ENCODE results near the gene SLC2A10.

SLC2A10 gene

DNA sequence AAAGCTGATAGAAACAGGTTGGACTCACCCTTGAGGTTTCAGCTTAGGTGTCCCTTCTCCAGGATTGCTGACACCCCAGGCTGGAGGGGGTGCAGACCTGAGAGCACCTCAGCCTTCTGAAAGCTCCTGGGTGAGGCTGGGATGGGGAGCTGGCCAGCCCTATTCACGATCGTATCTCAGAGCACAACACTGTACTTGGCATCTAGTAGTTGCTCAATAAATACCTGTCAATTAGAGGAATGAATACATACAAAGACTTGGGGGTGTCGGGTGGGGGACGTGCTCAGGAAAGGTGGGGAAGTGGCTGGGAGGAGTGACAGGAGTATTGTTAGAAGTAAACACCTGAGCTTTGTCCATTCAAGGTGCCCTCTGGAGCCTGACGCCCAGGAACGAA is 61.7 kb downstream of the SLC2A10 start:
- no peak for DNase-seq

DNA sequence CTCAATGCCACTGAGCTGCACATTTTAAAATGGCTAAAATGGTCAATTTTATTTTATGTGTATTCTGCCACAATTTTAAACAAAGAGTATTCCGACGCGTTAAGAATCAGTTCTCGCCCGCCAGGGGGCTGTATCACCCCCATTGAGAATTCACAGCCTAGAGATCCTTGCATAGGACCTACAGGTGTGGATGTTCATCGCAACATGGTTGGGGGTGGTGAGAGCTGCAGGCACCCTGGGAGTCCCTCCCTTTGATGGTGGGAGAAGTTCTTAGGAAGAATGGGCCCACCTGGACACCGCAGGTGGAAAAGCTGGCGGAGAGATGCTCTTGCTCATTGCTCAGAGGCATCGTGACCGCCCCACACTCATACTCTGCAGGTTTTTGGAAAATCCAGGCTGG is 63.5 kb downstream of the SLC2A10 start:
- DNase-seq: no peak

DNA sequence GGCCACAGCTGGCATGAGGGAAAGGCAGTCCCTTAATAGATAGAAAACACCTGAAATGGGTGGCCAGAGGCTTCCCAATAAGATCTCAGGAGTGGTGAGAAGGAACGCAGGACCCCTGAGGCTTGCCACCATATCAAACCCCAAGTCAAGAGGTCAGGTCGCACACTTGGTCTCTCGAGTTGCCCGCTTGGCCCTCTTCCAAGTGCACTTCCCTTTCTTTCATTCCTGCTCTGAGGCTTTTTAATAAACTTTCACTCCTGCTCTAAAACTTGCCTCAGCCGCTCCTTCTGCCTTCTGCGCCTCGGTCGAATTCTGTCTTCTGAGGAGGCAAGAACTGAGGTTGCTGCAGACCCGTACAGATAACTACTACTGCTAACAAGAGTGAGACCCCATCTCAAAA is 64.2 kb downstream of the SLC2A10 start:
- DNase-seq: no peak

- no peak for DNase-seq
Measured at GRCh38 chr20:46774236-46774635, 64.8 kb downstream of the SLC2A10 start.

- DNase-seq: no peak
Measured at GRCh38 chr20:46774943-46775560, 65.6 kb downstream of the SLC2A10 start.

DNA sequence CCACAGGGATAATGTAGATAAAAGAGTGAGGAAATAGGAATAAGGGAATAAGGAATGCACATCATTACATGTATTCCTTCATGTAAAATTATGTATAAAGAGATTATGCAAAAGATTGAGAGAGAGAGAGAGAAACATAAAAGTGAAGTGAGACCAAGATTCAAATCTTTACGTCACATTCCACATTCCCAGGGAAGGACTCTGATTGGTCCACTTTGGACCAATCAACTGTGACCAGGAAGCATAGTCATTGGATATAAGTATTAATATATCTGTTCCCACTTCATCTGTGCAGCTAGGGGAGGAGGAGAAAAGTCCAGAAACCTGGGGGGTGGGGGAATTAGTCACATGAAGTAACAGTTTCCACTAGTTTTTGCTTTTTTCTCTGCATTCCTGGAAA is 66.4 kb downstream of the SLC2A10 start:
- DNase-seq: no peak

DNA sequence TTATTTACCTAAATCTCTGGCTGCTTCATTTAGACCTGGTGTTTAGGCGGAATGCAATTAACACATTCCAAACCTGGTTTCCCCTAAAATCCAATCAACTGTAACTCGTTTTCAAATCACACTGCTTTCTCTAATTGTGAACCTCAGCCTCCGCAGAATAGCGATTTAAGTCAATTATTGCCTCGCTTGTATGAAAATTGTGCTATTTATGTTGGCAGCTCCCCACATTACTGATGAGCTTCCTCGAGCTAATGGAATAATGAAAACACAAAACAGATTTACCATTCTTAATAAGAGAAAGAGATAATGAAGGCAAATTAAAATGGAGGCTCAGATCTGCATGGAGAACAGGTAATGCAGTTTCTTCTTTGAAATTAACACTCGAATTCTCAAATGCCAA is 67.9 kb downstream of the SLC2A10 start:
- no peak for DNase-seq

DNA sequence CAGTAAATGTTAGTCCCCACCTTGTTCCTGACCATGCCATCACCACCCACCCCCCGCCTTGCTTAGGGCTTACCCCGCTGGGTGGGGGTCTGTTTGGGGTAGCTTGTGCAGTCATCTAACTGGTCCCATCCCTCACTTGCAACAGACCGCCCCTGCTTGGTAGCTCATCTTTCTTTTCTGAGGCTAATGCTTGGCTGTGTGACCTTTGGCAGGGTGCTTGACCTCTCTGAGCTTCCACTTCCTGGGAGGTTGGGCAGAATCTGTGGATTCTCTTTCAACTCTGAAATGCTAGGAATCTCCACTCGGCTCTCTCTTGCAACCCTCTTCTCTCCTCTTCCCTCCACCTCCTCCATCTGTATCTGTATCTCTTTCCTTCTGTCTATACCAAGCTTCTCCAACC is 70.4 kb downstream of the SLC2A10 start:
- DNase-seq: no peak

DNA sequence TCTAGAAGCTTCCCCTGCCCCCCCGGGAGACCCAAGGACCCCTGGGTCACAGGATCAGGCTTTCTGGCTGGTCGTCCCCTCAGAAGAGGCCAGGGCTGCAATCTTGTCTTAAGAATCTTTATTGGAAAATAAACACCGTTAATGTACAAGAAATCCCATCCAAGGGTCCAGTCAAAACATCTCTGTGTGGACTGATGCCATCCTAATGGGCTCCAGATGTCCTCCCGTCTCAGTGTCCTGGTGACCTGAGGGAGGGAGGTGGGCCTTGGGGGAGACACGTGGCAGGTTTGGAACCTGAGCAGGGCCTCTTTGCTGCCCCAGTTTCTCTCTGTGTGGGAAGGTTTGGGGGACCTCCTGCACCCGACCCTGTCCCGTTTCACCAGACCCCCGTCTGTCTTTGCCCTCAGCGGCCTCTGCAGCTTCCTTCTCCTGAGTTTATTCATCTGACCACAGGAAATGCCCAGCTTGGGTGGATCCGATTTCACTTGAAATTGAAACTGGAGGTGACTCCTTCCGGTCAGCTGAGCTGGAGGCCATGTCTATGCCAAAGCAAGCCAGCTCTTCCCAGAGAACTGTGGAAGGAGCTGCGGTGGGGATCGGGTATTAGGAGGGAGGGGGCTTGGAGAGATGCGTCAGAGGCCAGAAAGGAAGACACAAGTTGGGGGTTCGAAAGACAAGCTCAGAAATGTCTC is 75.1 kb downstream of the SLC2A10 start:
- no peak for DNase-seq
